ENCODE results near the gene EDIL3.

The EDIL3 gene

GRCh38 chr5:83942155-83942554, 442.5 kb downstream of the EDIL3 start:
- no peak for DNase-seq

GRCh38 chr5:83937837-83938236, 446.8 kb downstream of the EDIL3 start:
- no peak for DNase-seq

- no peak for DNase-seq
Measured at GRCh38 chr5:83931969-83932368, 452.7 kb downstream of the EDIL3 start.

- peak; percentile 43 for DNase-seq
Measured at GRCh38 chr5:83927140-83927733, 457.4 kb downstream of the EDIL3 start.

GRCh38 chr5:83925955-83926337, 458.7 kb downstream of the EDIL3 start:
- DNase-seq, result no peak

GRCh38 chr5:83925321-83925954, 459.2 kb downstream of the EDIL3 start:
- DNase-seq, result no peak

- DNase-seq, result no peak
Measured at GRCh38 chr5:83924891-83925290, 459.8 kb downstream of the EDIL3 start.

GRCh38 chr5:83924171-83924570, 460.5 kb downstream of the EDIL3 start:
- no peak for DNase-seq

- DNase-seq, result no peak
Measured at GRCh38 chr5:83922699-83923098, 462.0 kb downstream of the EDIL3 start.

- DNase-seq, result no peak
Measured at GRCh38 chr5:83921666-83922193, 462.9 kb downstream of the EDIL3 start.

GRCh38 chr5:83919071-83920041, 465.3 kb downstream of the EDIL3 start:
- peak; percentile 16 for DNase-seq

- no peak for DNase-seq
Measured at GRCh38 chr5:83917261-83917908, 467.3 kb downstream of the EDIL3 start.

- no peak for DNase-seq
Measured at GRCh38 chr5:83914662-83915418, 469.8 kb downstream of the EDIL3 start.

- DNase-seq, result peak; percentile 14
Measured at GRCh38 chr5:83914199-83914598, 470.5 kb downstream of the EDIL3 start.

- no peak for DNase-seq
Measured at GRCh38 chr5:83913593-83913992, 471.1 kb downstream of the EDIL3 start.

GRCh38 chr5:83911367-83911919, 473.2 kb downstream of the EDIL3 start:
- DNase-seq, result no peak

- no peak for DNase-seq
Measured at GRCh38 chr5:83900306-83900705, 484.4 kb downstream of the EDIL3 start.

GRCh38 chr5:83899326-83899970, 485.2 kb downstream of the EDIL3 start:
- DNase-seq, result no peak

GRCh38 chr5:83895860-83896259, 488.8 kb downstream of the EDIL3 start:
- no peak for DNase-seq

GRCh38 chr5:83891261-83891660, 493.4 kb downstream of the EDIL3 start:
- DNase-seq, result no peak

Measured in inflammatory macrophage treated with lipopolysaccharide for 4 hours (primary cell).